GM12801 (cell line): ENCODE measurements around the gene LHX5.

Experiments used
- CTCF ChIP-seq: IDR thresholded peaks from one replicate; pipeline ENCODE4 v1.5.1; 2011; ENCODE audit warnings: control low read depth; ENCODE audit not compliant: insufficient read length; ENCODE audit errors: extremely low read depth

The LHX5 gene

GRCh38 chr12:113482334-113482733 is 10.7 kb upstream of the LHX5 start:
- no peak for TF ChIP-seq CTCF

GRCh38 chr12:113480336-113480971 is 8.8 kb upstream of the LHX5 start:
- no peak for TF ChIP-seq CTCF

- no peak for TF ChIP-seq CTCF
These were observed 8.1 kb upstream of the LHX5 start for GRCh38 chr12:113479590-113480335.

- TF ChIP-seq CTCF, result no peak
These were observed 7.5 kb upstream of the LHX5 start for GRCh38 chr12:113479216-113479589.

- TF ChIP-seq CTCF, result no peak
These were observed 6.8 kb upstream of the LHX5 start for GRCh38 chr12:113478351-113479011.

GRCh38 chr12:113477842-113478215 is 6.2 kb upstream of the LHX5 start:
- TF ChIP-seq CTCF, result no peak

GRCh38 chr12:113477171-113477841 is 5.6 kb upstream of the LHX5 start:
- TF ChIP-seq CTCF, result no peak
